ENCODE results near the gene AXIN1.

DNA sequence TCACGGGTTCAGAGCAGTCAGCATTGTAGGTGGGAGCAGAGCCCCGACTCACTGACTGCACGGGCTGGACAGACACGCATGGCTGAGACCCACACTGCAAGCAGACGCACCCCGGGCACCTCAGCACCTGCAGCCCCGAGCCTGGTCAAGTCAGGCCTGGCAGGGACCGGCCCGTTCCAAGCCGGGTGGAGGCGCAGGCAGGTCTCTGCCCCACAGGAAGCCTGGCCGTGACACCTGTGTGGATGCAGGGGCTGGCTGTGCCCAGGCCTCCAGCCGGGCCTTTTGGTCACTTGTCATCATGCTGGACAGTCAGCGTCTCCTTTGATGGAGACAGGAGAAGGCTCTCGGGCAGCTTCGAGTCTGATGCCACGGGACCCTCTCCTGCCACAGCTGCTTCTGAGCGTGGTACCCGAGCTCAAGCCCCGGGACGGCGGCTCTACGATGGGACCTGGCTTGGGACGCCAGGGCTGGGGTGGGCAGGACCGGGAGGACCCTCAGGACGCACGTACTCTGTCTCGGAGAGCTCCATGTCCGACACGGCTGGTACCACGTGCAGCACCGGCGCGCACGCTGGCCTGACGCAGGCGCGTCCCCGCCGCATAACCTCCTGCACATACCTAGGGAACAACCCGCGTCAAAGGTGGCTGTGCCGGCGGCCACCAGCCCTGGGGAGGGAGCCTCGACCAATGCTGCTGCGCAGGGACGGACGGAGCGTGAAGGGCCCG lies 61.7 kb downstream of the AXIN1 start:
- no peak for TF ChIP-seq EZH2 (IDR thresholded peaks at IDR 0.05)
- TF ChIP-seq, protein P1, sequence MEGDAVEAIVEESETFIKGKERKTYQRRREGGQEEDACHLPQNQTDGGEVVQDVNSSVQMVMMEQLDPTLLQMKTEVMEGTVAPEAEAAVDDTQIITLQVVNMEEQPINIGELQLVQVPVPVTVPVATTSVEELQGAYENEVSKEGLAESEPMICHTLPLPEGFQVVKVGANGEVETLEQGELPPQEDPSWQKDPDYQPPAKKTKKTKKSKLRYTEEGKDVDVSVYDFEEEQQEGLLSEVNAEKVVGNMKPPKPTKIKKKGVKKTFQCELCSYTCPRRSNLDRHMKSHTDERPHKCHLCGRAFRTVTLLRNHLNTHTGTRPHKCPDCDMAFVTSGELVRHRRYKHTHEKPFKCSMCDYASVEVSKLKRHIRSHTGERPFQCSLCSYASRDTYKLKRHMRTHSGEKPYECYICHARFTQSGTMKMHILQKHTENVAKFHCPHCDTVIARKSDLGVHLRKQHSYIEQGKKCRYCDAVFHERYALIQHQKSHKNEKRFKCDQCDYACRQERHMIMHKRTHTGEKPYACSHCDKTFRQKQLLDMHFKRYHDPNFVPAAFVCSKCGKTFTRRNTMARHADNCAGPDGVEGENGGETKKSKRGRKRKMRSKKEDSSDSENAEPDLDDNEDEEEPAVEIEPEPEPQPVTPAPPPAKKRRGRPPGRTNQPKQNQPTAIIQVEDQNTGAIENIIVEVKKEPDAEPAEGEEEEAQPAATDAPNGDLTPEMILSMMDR (IDR thresholded peaks at IDR 0.05) = no peak

Data from neural progenitor cell (in vitro differentiated cells).